Ishikawa (cell line): ENCODE data around the gene NUP210L.

Experiments
- CEBPB ChIP-seq: IDR thresholded peaks from 2 replicates; pipeline ENCODE4 v1.6.1; 2012
- CREB1 ChIP-seq: IDR thresholded peaks from 2 replicates; pipeline ENCODE4 v1.6.1; 2012; ENCODE audit warnings: low read depth
- EP300 ChIP-seq: IDR thresholded peaks from 2 replicates; pipeline ENCODE4 v1.6.1; 2012; ENCODE audit warnings: borderline replicate concordance
- FOXM1 ChIP-seq: IDR thresholded peaks from 2 replicates; pipeline ENCODE4 v1.6.1; 2012; ENCODE audit warnings: low read depth, borderline replicate concordance
- RAD21 ChIP-seq: IDR thresholded peaks from 2 replicates; pipeline ENCODE4 v1.6.1; 2012; ENCODE audit warnings: low read depth
- REST ChIP-seq: IDR thresholded peaks from 2 replicates; pipeline ENCODE4 v1.6.1; 2012; ENCODE audit warnings: low read depth, mild to moderate bottlenecking
- TAF1 ChIP-seq: IDR thresholded peaks from 2 replicates; pipeline ENCODE4 v1.6.1; 2012; ENCODE audit warnings: low read depth, mild to moderate bottlenecking
- YY1 ChIP-seq: IDR thresholded peaks from 2 replicates; pipeline ENCODE4 v1.6.1; 2012; ENCODE audit warnings: low read depth
- TF ChIP-seq, protein P1 (sequence below): IDR thresholded peaks from 2 replicates; pipeline ENCODE4 v1.6.1; 2012

- TF ChIP-seq REST, result no peak
- no peak for TF ChIP-seq YY1
- no peak for TF ChIP-seq TAF1
- TF ChIP-seq, protein P1, sequence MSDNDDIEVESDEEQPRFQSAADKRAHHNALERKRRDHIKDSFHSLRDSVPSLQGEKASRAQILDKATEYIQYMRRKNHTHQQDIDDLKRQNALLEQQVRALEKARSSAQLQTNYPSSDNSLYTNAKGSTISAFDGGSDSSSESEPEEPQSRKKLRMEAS, result no peak
- TF ChIP-seq CEBPB, result no peak
- TF ChIP-seq CREB1, result no peak
- no peak for TF ChIP-seq FOXM1
- no peak for TF ChIP-seq RAD21
- TF ChIP-seq EP300, result no peak
These were observed 184.5 kb downstream of the NUP210L start for GRCh38 chr1:153970346-153970745.
